ENCODE data around the gene CDK14. TPM values are rescaled to one million over a fixed set of nuclear protein-coding genes. Genes with fewer than 3 reads are reported as not detected.

The CDK14 gene
- total RNA-seq, 1 experiment from 2014 or later, result 57.9 TPM

GRCh38 chr7:90717296-90718060, 121.4 kb downstream of the CDK14 start (continued):
- TF ChIP-seq CTCF (IDR thresholded peaks at IDR 0.05), result no peak
- no peak for TF ChIP-seq ZNF423 (CRISPR knock-in tag; IDR thresholded peaks at IDR 0.05)

- Mint-ChIP-seq H3K4me1 (peaks cover 19% of the 10 kb centered on the region), H3K27ac (no peak overlapping the region), H3K27me3 (ENCODE audit: low read depth) (no peaks in the 10 kb centered on the region), H3K9me3 (peaks cover 3% of the 10 kb centered on the region), H3K4me3 (no peak overlapping the region), H3K36me3 (peaks cover 2% of the 10 kb centered on the region)
- DNase-seq (ENCODE audit: low spot score) (no peak), ATAC-seq (no peak)
- ChIA-PET POLR2A (interaction anchor here (1.4 kb wide), 1 partner anchor 16 kb away, joined by 8 read pairs; no protein-coding TSS in a partner anchor), CTCF (interaction anchor here (5.3 kb wide), 1 partner anchor 10 kb away, joined by 16 read pairs; no protein-coding TSS in a partner anchor)
- no peak for TF ChIP-seq GRHL2 (CRISPR knock-in tag; IDR thresholded peaks at IDR 0.05; ENCODE audit: insufficient replicate concordance, severe bottlenecking)
These were observed 123.0 kb downstream of the CDK14 start for GRCh38 chr7:90719155-90719554.

GRCh38 chr7:90720984-90721760, 125.1 kb downstream of the CDK14 start:
- Mint-ChIP-seq H3K4me1 (peaks cover 33% of the 10 kb centered on the region), H3K4me3 (no peak overlapping the region), H3K36me3 (no peaks in the 10 kb centered on the region), H3K27ac (no peak overlapping the region), H3K9me3 (no peaks in the 10 kb centered on the region), H3K27me3 (ENCODE audit: low read depth) (no peaks in the 10 kb centered on the region)
- ATAC-seq (peak; percentile 59), DNase-seq (ENCODE audit: low spot score) (no peak)
- POLR2A ChIA-PET, result no interaction called here
- CTCF ChIA-PET, result interaction anchor here (5.3 kb wide), 1 partner anchor 12 kb away, joined by 16 read pairs; no protein-coding TSS in a partner anchor
- TF ChIP-seq HMGXB4 (CRISPR knock-in tag; IDR thresholded peaks at IDR 0.05) (no peak), FOXP1 (CRISPR knock-in tag; IDR thresholded peaks at IDR 0.05; ENCODE audit: borderline replicate concordance) (no peak), SMAD4 (CRISPR knock-in tag; IDR thresholded peaks at IDR 0.05) (no peak), E2F4 (CRISPR knock-in tag; IDR thresholded peaks at IDR 0.05; ENCODE audit: borderline replicate concordance, low read depth) (no peak), ZSCAN18 (CRISPR knock-in tag; IDR thresholded peaks at IDR 0.05) (no peak), GABPB1 (CRISPR knock-in tag; IDR thresholded peaks at IDR 0.05) (peak; percentile 70), NFE2L1 (CRISPR knock-in tag; IDR thresholded peaks at IDR 0.05) (no peak)

GRCh38 chr7:90721869-90722431, 125.8 kb downstream of the CDK14 start:
- ChIA-PET POLR2A (no interaction called here), CTCF (interaction anchor here (5.3 kb wide), 1 partner anchor 13 kb away, joined by 16 read pairs; no protein-coding TSS in a partner anchor)
- H3K36me3 Mint-ChIP-seq, result no peaks in the 10 kb centered on the region
- H3K27ac Mint-ChIP-seq, result no peak overlapping the region
- ATAC-seq, result no peak
- DNase-seq (ENCODE audit: low spot score), result no peak
- H3K27me3 Mint-ChIP-seq (ENCODE audit: low read depth), result no peaks in the 10 kb centered on the region
- H3K4me3 Mint-ChIP-seq, result no peak overlapping the region
- peaks cover 35% of the 10 kb centered on the region for H3K4me1 Mint-ChIP-seq
- no peaks in the 10 kb centered on the region for H3K9me3 Mint-ChIP-seq
- TF ChIP-seq ZNF121 (CRISPR knock-in tag; IDR thresholded peaks at IDR 0.05), result peak; percentile 92
- TF ChIP-seq PRDM15 (CRISPR knock-in tag; IDR thresholded peaks at IDR 0.05), result no peak
- TF ChIP-seq E2F4 (CRISPR knock-in tag; IDR thresholded peaks at IDR 0.05; ENCODE audit: borderline replicate concordance, low read depth), result no peak
- TF ChIP-seq ZNF512 (CRISPR knock-in tag; IDR thresholded peaks at IDR 0.05; ENCODE audit: borderline replicate concordance), result no peak
